DLD1 (cell line): Measurements from ENCODE around the gene BMP3.

Experiments
- in situ Hi-C: cut with HindIII; loops from 2 replicates; pipeline ENCODE4 v1.10.0; 2017; ENCODE audit warnings: low sequenced_read_pairs

The BMP3 gene

GRCh38 chr4:81096566-81096965 is 66.1 kb downstream of the BMP3 start:
- in situ Hi-C loops = no loop called here

GRCh38 chr4:81102107-81102506 is 71.6 kb downstream of the BMP3 start:
- in situ Hi-C loops = no loop called here

- in situ Hi-C loops = no loop called here
These were observed 75.6 kb downstream of the BMP3 start for GRCh38 chr4:81106150-81106549.
